DND-41 (cell line): ENCODE data around the gene NOX4.

Source experiments
- CTCF ChIP-seq: IDR thresholded peaks from 2 replicates; pipeline ENCODE4 v1.5.1; 2012; ENCODE audit warnings: borderline replicate concordance, low read length, moderate library complexity, mild to moderate bottlenecking; ENCODE audit not compliant: poor library complexity, severe bottlenecking; ENCODE audit errors: extremely low read depth
- EZH2 ChIP-seq: IDR thresholded peaks from 3 replicates; pipeline ENCODE4 v1.6.1; 2012; ENCODE audit warnings: borderline replicate concordance, low read depth, mild to moderate bottlenecking, moderate library complexity, low read length, inconsistent platforms; ENCODE audit not compliant: severe bottlenecking

- TF ChIP-seq CTCF (no peak), EZH2 (no peak)
These were observed 135.5 kb downstream of the NOX4 start for GRCh38 chr11:89355646-89356045.
